GM19043 (cell line): ENCODE measurements around the gene HSD3B7.
"Not testable (repeated sequence)": the region's sequence is repeated elsewhere in the genome, so short reads cannot be mapped to it uniquely, and the experiment has no call there.

Experiments
- ATAC-seq: cut with Tn5 transposase; IDR thresholded peaks from one replicate; pipeline ENCODE4 v1.9.1; 2021; ENCODE audit warnings: low read depth; ENCODE audit not compliant: unreplicated experiment

Gene HSD3B7

GRCh38 chr16:30998852-30999761 is 14.1 kb downstream of the HSD3B7 start:
- no peak for ATAC-seq

- no peak for ATAC-seq
These were observed 15.8 kb downstream of the HSD3B7 start for GRCh38 chr16:31000671-31001382.

- no peak for ATAC-seq
These were observed 16.7 kb downstream of the HSD3B7 start for GRCh38 chr16:31001507-31002249.

- no peak for ATAC-seq
These were observed 17.3 kb downstream of the HSD3B7 start for GRCh38 chr16:31002250-31002700.

- ATAC-seq: no peak
These were observed 17.9 kb downstream of the HSD3B7 start for GRCh38 chr16:31002862-31003341.

- ATAC-seq: no peak
These were observed 18.7 kb downstream of the HSD3B7 start for GRCh38 chr16:31003744-31004143.

GRCh38 chr16:31004658-31005057 is 19.7 kb downstream of the HSD3B7 start:
- no peak for ATAC-seq

- ATAC-seq: no peak
These were observed 20.5 kb downstream of the HSD3B7 start for GRCh38 chr16:31005350-31006085.

GRCh38 chr16:31006086-31006385 is 21.0 kb downstream of the HSD3B7 start:
- no peak for ATAC-seq

GRCh38 chr16:31006589-31006988 is 21.6 kb downstream of the HSD3B7 start:
- no peak for ATAC-seq

- no peak for ATAC-seq
These were observed 22.7 kb downstream of the HSD3B7 start for GRCh38 chr16:31007684-31008083.

- ATAC-seq: no peak
These were observed 23.1 kb downstream of the HSD3B7 start for GRCh38 chr16:31008149-31008548.

GRCh38 chr16:31008551-31008950 is 23.5 kb downstream of the HSD3B7 start:
- no peak for ATAC-seq

- no peak for ATAC-seq
These were observed 24.1 kb downstream of the HSD3B7 start for GRCh38 chr16:31009120-31009519.

- ATAC-seq: no peak
These were observed 25.0 kb downstream of the HSD3B7 start for GRCh38 chr16:31009894-31010584.

GRCh38 chr16:31010585-31011325 is 25.7 kb downstream of the HSD3B7 start, which contains the start of gene STX1B:
Gene STX1B (minus strand): TSS chr16:31010638. CDS start chr16:31010396, 242 bp downstream.
- no peak for ATAC-seq

GRCh38 chr16:31011815-31012214 is 26.8 kb downstream of the HSD3B7 start:
- ATAC-seq: not testable (repeated sequence)

GRCh38 chr16:31013292-31013691 is 28.3 kb downstream of the HSD3B7 start:
- not testable (repeated sequence) for ATAC-seq

GRCh38 chr16:31016018-31016417 is 31.0 kb downstream of the HSD3B7 start:
- no peak for ATAC-seq
